CD8-positive, alpha-beta memory T cell (primary cell): ENCODE measurements around the gene WIPF3. TPM values are rescaled to one million over a fixed set of nuclear protein-coding genes. Genes with fewer than 3 reads are reported as not detected.

Experiments used
- CTCF ChIA-PET: fragments of 350-600 bp; sonication (Branson Sonifier 250); formaldehyde crosslinking; loops from one replicate; lab custom pipeline; 2021; ENCODE audit warnings: antibody characterized with exemption; lab: Charles Lee
- POLR2A ChIA-PET: fragments of 350-600 bp; sonication (Branson Sonifier 250); formaldehyde crosslinking; loops from one replicate; lab custom pipeline; 2021; ENCODE audit warnings: antibody characterized with exemption; lab: Charles Lee
- DNase-seq, 5 donors: peaks; one replicate each; pipeline versions ENCODE4 v3.0.0 to v3.0.0-alpha.2; 2020 to 2022; ENCODE audit warnings: mixed read lengths in 1 of 5
- H3K27ac ChIP-seq: one replicate; pipeline ENCODE4 v1.7.0; 2013; ENCODE audit warnings: low read depth, mild to moderate bottlenecking, low read length, moderate library complexity
- H3K27me3 ChIP-seq: 2 replicates; pipeline ENCODE4 v1.7.0; 2013; ENCODE audit warnings: low read length, mild to moderate bottlenecking; ENCODE audit not compliant: insufficient read depth, poor library complexity, severe bottlenecking
- H3K36me3 ChIP-seq: 2 replicates; pipeline ENCODE4 v1.7.0; 2013; ENCODE audit warnings: mild to moderate bottlenecking, low read length, moderate library complexity; ENCODE audit not compliant: insufficient read depth
- H3K4me1 ChIP-seq: 2 replicates; pipeline ENCODE4 v1.7.0; 2013; ENCODE audit warnings: mild to moderate bottlenecking, low read length, moderate library complexity; ENCODE audit not compliant: insufficient read depth
- H3K4me3 ChIP-seq: 2 replicates; pipeline ENCODE4 v1.7.0; 2013; ENCODE audit warnings: mild to moderate bottlenecking, low read length
- H3K9me3 ChIP-seq: 2 replicates; pipeline ENCODE4 v1.7.0; 2013; ENCODE audit warnings: mild to moderate bottlenecking, low read length
- H3K27ac Mint-ChIP-seq, 8 donors: one replicate each; pipeline ENCODE4 v1.8.0; 2020 to 2021; ENCODE audit warnings: mixed read lengths in 8 of 8, mild to moderate bottlenecking in 6 of 8, inconsistent platforms in 3 of 8, moderate library complexity in 3 of 8
- H3K27me3 Mint-ChIP-seq, 2 donors: one replicate each; pipeline ENCODE4 v1.8.0; 2020 to 2021; ENCODE audit warnings: mixed read lengths in 2 of 2, mild to moderate bottlenecking in 1 of 2, moderate library complexity in 1 of 2
- H3K36me3 Mint-ChIP-seq, 3 donors: one replicate each; pipeline ENCODE4 v1.8.0; 2020 to 2021; ENCODE audit warnings: mixed read lengths in 3 of 3, inconsistent platforms in 1 of 3, mild to moderate bottlenecking in 1 of 3
- H3K4me1 Mint-ChIP-seq, 3 donors: one replicate each; pipeline ENCODE4 v1.8.0; 2020 to 2021; ENCODE audit warnings: mixed read lengths in 3 of 3, inconsistent platforms in 1 of 3, mild to moderate bottlenecking in 1 of 3
- H3K4me3 Mint-ChIP-seq, 7 donors: one replicate each; pipeline ENCODE4 v1.8.0; 2020 to 2021; ENCODE audit warnings: mixed read lengths in 7 of 7, mild to moderate bottlenecking in 6 of 7, moderate library complexity in 4 of 7, inconsistent platforms in 2 of 7
- H3K9me3 Mint-ChIP-seq, 5 donors: one replicate each; pipeline ENCODE4 v1.8.0; 2020 to 2022; ENCODE audit warnings: mixed read lengths in 5 of 5, mild to moderate bottlenecking in 3 of 5, moderate library complexity in 2 of 5, inconsistent platforms in 1 of 5
- polyA plus RNA-seq: library from polyadenylated mRNA; unstranded; fragments of 300-500 nt; fragmentation: Illumina TruSeq; gene quantifications from one replicate; pipeline ENCODE4 v1.2.3, GENCODE V29; 2021
- total RNA-seq, 2 experiments: library from RNA; stranded (reverse); gene quantifications; one replicate each; pipeline ENCODE4 v1.2.3, GENCODE V29; 2021

Gene WIPF3, protein sequence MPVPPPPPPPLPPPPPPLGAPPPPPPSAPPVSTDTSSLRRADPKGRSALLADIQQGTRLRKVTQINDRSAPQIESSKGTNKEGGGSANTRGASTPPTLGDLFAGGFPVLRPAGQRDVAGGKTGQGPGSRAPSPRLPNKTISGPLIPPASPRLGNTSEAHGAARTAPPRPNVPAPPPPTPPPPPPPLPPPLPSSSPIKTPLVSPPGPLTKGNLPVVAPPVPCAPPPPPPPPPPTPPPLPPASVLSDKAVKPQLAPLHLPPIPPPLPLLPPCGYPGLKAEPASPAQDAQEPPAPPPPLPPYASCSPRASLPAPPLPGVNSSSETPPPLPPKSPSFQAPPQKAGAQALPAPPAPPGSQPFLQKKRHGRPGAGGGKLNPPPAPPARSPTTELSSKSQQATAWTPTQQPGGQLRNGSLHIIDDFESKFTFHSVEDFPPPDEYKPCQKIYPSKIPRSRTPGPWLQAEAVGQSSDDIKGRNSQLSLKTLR
- not detected for total RNA-seq
- polyA plus RNA-seq = not detected

DNA sequence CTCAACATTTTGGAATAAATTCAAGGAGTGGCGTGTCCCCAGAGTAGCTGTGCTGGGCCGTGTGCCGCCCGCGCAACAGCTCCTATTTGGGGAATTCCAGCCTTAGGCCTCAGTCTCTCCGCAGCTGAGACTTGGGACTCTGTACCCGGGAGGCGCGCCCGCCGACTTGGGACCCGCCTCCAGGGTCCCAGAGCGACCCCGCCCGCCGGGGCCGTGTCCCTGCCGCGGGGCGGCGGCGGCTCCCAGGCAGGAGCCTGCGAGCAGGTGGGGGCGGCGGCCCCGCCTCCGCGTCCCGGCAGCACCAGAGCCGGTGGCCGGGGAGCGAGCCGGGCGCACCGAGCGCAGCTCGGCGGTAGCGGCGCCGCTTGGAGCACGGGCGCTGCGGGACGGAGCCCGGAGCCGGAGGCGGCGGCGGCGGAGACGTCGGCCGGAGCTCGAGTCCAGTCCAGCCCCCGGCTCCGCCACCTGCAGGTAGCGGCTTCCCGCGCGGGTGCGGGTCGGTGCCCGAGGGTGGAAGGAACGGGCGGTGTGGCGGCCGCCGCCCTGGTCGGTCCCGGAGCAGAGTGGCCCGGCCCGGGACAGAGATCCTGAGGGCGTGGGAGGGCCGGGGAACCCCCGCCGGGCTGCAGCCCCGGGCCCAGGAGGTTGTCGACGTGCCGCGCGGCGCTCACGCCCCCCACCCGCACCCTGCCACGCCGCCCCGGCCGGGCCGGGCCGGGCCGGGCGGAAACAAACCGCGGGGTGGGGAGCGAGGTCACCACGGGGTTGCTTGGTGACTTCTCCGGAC lies at the start of gene WIPF3:
Gene WIPF3, plus strand, starts transcription at position 301 of the 787 bp plus-strand sequence. CDS start 28,217 bp downstream, outside the sequence.
- Histone ChIP-seq H3K27ac (no peak within 1 kb of the TSS), H3K27me3 (peaks cover 7% of the 10 kb centered on the region), H3K36me3 (no peaks in the 10 kb centered on the region), H3K4me3 (no peak within 1 kb of the TSS), H3K9me3 (no peaks in the 10 kb centered on the region), H3K4me1 (no peaks in the 10 kb centered on the region)
- Mint-ChIP-seq H3K36me3 (no peaks in the 10 kb centered on the region), H3K9me3 (peaks cover 0 to 2% (median 0%) of the 10 kb centered on the region in 5 donors), H3K4me1 (peaks cover 2 to 10% (median 9%) of the 10 kb centered on the region in 3 donors), H3K27me3 (peaks cover 24 to 84% of the 10 kb centered on the region in 2 donors), H3K4me3 (peak within 1 kb of the TSS in 3 of 7 donors; percentile 25 to 27 (median 26)), H3K27ac (no peak within 1 kb of the TSS)
- ChIA-PET CTCF (no interaction called here), POLR2A (no interaction called here)
- DNase-seq = no peak

DNA sequence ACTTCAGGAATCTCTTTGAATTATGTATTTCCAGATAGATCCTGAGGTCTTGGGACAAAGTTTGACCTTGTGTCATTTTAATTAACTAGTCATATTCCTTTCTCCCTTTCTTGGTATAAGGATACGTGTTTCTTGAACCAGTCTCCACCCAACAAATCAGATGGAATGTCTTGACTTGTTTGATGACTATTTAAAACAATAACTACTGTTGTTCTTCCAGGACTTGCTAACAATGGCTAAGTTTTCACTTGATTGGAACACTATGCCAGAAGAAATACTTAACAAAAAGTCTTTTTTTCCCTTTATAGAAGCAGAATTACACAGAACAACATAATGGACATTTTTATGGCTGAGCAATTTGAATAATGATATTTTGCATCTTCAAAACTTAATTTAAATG lies 43.0 kb upstream of the WIPF3 start:
- Histone ChIP-seq H3K4me3 (no peak overlapping the region), H3K36me3 (no peaks in the 10 kb centered on the region), H3K27me3 (no peaks in the 10 kb centered on the region), H3K9me3 (no peaks in the 10 kb centered on the region), H3K4me1 (no peaks in the 10 kb centered on the region), H3K27ac (no peak overlapping the region)
- Mint-ChIP-seq H3K9me3 (peaks cover 0 to 2% (median 0%) of the 10 kb centered on the region in 5 donors), H3K4me3 (no peak overlapping the region), H3K27me3 (peaks cover 15 to 36% of the 10 kb centered on the region in 2 donors), H3K36me3 (no peaks in the 10 kb centered on the region), H3K27ac (no peak overlapping the region), H3K4me1 (no peaks in the 10 kb centered on the region)
- ChIA-PET CTCF (no interaction called here), POLR2A (no interaction called here)
- DNase-seq = no peak

DNA sequence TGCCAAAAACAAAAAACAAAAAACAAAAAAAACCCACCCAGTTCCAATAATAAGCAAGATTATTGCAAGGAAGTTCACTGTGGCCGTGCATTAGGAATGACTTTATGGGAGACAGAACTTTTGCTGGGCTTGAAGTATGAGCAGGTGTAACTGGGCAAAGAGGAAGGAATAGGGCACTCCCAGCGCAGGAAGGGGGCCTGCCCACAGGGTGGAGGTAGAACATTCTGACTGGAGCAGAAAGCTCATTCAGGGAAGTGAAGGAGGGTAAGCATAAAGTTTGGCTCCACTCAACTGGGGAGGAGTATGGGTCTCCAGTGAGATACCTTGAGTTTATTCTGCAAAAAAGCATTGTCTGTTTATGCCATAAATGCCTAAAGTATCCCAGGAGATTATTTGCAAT lies 42.1 kb upstream of the WIPF3 start:
- Mint-ChIP-seq H3K27me3 (peaks cover 14 to 36% of the 10 kb centered on the region in 2 donors), H3K4me1 (no peaks in the 10 kb centered on the region), H3K27ac (no peak overlapping the region), H3K4me3 (no peak overlapping the region), H3K36me3 (no peaks in the 10 kb centered on the region), H3K9me3 (peaks cover 0 to 2% (median 0%) of the 10 kb centered on the region in 5 donors)
- H3K27me3 ChIP-seq = no peaks in the 10 kb centered on the region
- no peaks in the 10 kb centered on the region for H3K4me1 ChIP-seq
- H3K27ac ChIP-seq = no peak overlapping the region
- H3K9me3 ChIP-seq = no peaks in the 10 kb centered on the region
- no peaks in the 10 kb centered on the region for H3K36me3 ChIP-seq
- ChIA-PET POLR2A (no interaction called here), CTCF (no interaction called here)
- no peak overlapping the region for H3K4me3 ChIP-seq
- DNase-seq = no peak

DNA sequence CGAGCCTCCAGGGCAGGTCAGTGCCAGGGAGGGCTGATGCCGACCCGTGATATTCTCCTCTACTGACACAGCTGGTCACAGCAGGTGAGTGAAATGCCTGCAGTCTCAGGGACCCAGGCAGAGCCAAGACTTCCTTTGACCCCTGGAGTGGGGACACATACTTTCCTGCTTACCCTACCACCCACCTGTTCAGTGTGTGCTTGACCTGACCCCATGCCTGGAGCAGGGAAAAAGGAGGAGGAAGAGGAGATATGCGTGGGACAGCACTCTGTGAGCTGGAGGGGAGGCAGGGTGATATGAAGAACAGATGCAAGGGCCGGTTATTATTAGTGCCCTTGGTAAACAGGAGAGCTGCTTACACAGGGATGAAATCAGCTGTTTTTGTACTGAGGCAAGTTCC lies 40.8 kb upstream of the WIPF3 start:
- H3K4me1 ChIP-seq = no peaks in the 10 kb centered on the region
- no peaks in the 10 kb centered on the region for H3K9me3 ChIP-seq
- no peak for DNase-seq
- Mint-ChIP-seq H3K27me3 (peaks cover 14 to 36% of the 10 kb centered on the region in 2 donors), H3K36me3 (no peaks in the 10 kb centered on the region), H3K9me3 (peaks cover 0 to 2% (median 0%) of the 10 kb centered on the region in 5 donors), H3K4me1 (no peaks in the 10 kb centered on the region), H3K4me3 (no peak overlapping the region), H3K27ac (no peak overlapping the region)
- H3K27ac ChIP-seq = no peak overlapping the region
- ChIA-PET POLR2A (no interaction called here), CTCF (no interaction called here)
- no peaks in the 10 kb centered on the region for H3K27me3 ChIP-seq
- no peak overlapping the region for H3K4me3 ChIP-seq
- no peaks in the 10 kb centered on the region for H3K36me3 ChIP-seq

DNA sequence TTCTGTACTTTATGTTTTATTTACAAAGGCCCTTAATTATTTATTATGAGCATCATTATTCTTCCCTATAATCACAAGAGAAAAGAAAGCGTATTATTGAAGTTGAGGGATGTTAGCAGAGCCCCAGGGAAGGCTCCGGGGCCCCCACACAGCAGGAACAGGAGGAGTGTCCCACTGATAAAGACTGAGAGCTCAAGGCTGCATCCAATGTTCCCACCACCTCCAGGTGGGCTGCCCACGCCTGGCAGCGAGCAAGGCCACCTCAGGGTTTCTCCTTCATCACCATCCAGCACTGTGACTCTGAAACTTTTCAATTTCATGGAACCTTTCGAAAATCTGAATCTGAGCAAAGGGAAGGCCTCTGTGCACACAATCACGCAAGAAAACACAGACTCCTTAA lies 35.9 kb upstream of the WIPF3 start:
- Mint-ChIP-seq H3K4me1 (no peaks in the 10 kb centered on the region), H3K9me3 (peaks cover 0 to 4% (median 2%) of the 10 kb centered on the region in 5 donors), H3K27me3 (peaks cover 6 to 20% of the 10 kb centered on the region in 2 donors), H3K36me3 (no peaks in the 10 kb centered on the region), H3K27ac (no peak overlapping the region), H3K4me3 (no peak overlapping the region)
- no peaks in the 10 kb centered on the region for H3K4me1 ChIP-seq
- H3K4me3 ChIP-seq = no peak overlapping the region
- ChIA-PET CTCF (interaction anchor here (1.4 kb wide), 1 partner anchor 10 kb away, joined by 3 read pairs; no protein-coding TSS in a partner anchor), POLR2A (no interaction called here)
- H3K27me3 ChIP-seq = no peaks in the 10 kb centered on the region
- H3K27ac ChIP-seq = no peak overlapping the region
- H3K9me3 ChIP-seq = no peaks in the 10 kb centered on the region
- DNase-seq = no peak
- H3K36me3 ChIP-seq = no peaks in the 10 kb centered on the region

DNA sequence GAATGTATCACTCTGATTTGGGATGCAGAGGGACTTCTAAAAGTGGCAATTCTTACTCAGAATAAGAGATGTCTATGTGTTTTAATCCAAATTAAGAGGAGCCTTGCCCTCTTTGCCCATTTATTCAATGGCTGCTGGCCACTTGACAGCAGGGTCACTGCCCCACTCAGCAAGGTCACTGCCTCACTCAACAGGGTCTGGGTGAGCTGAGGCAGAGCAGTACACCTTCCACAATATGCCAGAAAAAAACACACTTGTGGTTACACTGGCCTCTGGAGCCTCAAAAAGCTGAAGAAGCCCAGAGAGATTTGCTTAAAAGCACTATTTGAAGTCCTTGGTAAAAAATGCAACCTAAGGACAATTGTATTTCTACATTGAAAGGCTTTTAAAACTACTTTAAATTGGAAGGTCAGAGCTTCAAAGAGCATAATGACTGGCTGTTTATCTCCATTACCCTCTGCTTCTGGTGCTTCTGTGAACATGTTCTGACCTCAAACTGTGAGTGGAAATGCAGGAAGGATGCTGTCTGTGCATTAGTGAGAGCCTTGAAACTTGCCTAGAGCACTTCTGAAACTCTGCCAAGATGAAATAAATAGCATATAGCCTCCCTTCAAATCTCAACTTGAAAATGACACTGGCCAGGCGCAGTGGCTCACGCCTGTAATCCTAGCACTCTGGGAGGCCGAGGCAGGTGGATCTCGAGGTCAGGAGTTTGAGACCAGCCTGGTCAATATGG lies 35.1 kb upstream of the WIPF3 start:
- Mint-ChIP-seq H3K27ac (no peak overlapping the region), H3K9me3 (peaks cover 0 to 4% (median under 1%) of the 10 kb centered on the region in 5 donors), H3K4me1 (no peaks in the 10 kb centered on the region), H3K27me3 (peaks cover 4 to 11% of the 10 kb centered on the region in 2 donors), H3K36me3 (no peaks in the 10 kb centered on the region), H3K4me3 (no peak overlapping the region)
- Histone ChIP-seq H3K27me3 (no peaks in the 10 kb centered on the region), H3K9me3 (no peaks in the 10 kb centered on the region), H3K4me3 (no peak overlapping the region), H3K36me3 (no peaks in the 10 kb centered on the region), H3K27ac (no peak overlapping the region), H3K4me1 (no peaks in the 10 kb centered on the region)
- DNase-seq = no peak
- ChIA-PET POLR2A (no interaction called here), CTCF (no interaction called here)

DNA sequence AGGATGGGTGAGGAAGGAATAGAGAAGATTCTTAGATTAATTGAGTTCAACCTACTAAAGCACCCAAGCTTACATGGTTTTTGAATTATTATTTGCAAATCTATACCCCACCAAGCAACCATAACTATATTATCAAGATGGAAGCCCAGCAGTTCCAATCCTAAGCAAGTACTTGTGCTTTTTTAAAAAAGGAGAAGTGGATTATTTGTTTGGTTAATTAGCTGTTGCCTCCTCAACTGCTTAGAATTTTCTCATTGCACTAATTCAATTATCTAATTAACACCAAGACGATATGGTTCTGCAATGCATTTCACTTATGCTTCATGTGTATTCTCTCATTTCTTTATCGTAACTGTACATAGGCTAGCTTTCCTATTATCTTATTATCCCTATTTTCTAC lies 27.3 kb upstream of the WIPF3 start:
- ChIA-PET POLR2A (no interaction called here), CTCF (no interaction called here)
- H3K27me3 ChIP-seq = no peaks in the 10 kb centered on the region
- H3K4me3 ChIP-seq = no peak overlapping the region
- peaks cover 0 to 2% (median 0%) of the 10 kb centered on the region in 5 donors for H3K9me3 Mint-ChIP-seq
- no peak overlapping the region for H3K27ac ChIP-seq
- no peak overlapping the region for H3K4me3 Mint-ChIP-seq
- no peaks in the 10 kb centered on the region for H3K36me3 ChIP-seq
- no peaks in the 10 kb centered on the region for H3K9me3 ChIP-seq
- H3K27me3 Mint-ChIP-seq = peaks cover 13 to 46% of the 10 kb centered on the region in 2 donors
- H3K27ac Mint-ChIP-seq = no peak overlapping the region
- no peaks in the 10 kb centered on the region for H3K4me1 ChIP-seq
- H3K4me1 Mint-ChIP-seq = no peaks in the 10 kb centered on the region
- DNase-seq = no peak
- H3K36me3 Mint-ChIP-seq = no peaks in the 10 kb centered on the region
